Measurements from ENCODE around the gene NLRC5.
"Not testable (repeated sequence)": the region's sequence is repeated elsewhere in the genome, so short reads cannot be mapped to it uniquely, and the experiment has no call there.

NLRC5 gene

DNA sequence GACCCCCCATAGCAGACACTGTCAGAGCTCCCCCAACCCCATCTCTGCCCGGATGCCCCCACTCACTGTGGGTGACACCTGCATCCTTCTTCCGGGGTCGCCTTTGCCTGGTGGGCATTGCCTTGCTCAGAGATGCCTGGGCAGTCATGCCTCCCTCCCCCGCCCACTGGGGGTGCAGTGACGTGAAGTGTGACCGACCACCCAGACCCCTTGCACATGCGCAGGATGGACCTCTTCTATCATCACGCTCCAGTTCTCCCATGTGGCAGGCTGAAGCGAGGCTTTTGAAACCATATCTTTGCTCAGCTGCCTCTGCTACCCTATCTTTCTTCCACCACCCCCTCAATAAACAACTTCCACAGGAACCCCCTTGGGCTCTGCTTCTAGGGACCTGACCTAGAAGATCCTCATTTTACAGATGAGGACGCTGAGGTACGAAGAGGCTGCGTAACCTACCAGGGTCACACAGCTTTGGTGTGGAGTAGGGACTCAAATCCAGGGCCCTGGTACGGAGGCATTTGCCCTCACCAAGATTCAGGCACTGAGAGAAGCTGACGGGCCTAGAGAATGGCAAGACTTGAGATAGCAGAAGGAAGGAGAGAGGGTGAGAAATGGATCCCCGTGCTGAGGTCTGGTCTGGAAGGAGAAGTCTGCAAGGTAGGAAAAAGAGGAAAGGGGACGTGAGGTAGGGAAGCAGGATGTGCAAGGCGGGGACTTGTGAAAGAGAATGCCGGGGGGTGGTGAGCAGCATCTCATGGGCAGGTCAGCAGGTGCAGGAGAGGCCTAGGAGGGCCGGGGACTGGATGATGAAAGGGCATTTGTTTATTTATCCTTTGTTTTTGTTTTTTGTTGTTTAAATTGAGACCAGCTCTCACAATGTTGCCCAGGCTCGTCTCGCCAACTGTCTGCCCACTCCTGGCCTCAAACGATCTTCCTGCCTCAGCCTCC lies 14.4 kb downstream of the NLRC5 start:
- DNase-seq (ENCODE audit: low read depth), result no peak

DNA sequence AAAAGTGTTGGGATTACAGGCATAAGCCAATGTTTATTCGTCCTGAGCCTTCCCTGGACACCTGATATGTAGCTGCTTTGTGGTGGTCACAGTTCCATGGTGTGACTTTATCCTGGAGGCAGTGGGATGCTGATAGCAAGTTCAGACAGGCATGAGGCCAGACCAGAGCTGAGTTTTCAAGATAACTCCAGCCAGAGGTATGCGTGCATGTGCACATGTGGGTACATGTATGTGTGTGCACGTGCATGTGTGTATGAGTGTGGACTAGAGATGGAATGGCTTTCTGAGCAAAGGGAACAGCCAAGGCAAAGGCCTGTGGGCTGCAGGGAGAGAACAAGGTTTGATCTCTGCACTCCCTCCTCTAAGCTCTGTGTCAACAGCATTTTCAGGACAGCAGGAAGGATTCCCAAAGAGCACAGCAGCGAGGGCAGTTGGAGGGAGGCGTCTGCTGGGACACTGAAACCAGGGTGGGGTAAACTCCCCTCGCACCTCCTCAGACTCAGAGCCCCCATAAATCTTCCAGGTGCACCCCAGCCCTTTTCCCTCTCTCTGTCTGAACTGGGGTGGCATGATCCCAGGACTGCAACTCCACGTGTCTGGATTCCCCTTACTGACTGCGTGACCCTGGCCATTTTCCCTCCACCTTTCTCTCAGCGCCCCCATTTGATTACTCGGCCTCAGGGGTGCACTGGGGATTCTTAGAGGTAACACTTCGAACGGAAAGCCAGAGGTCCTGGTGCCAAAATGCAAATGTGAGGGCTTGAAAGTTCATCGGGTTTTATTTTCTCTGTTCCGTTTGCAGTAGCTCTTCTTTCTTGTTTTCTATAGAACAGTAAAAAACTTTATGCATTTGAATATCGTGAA lies 15.3 kb downstream of the NLRC5 start:
- no peak for DNase-seq (ENCODE audit: low read depth)

DNA sequence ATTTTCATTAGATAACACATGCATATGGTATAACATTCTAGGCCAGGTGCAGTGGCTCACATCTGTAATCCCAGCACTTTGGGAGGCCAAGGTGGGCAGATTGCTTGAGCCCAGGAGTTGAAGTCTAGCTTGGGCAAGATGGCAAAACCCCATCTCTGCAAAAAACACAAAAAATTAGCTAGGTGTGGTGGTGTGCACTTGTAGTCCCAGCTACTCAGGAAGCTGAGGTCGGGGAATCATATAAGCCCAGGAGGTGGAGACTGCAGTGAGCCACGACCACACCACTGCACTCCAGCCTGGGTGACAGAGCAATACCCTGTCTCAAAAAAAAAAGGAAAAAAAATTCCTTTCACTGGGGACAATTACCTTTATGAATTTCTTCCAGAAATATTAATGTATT lies 16.2 kb downstream of the NLRC5 start:
- not testable (repeated sequence) for DNase-seq (ENCODE audit: low read depth)

DNA sequence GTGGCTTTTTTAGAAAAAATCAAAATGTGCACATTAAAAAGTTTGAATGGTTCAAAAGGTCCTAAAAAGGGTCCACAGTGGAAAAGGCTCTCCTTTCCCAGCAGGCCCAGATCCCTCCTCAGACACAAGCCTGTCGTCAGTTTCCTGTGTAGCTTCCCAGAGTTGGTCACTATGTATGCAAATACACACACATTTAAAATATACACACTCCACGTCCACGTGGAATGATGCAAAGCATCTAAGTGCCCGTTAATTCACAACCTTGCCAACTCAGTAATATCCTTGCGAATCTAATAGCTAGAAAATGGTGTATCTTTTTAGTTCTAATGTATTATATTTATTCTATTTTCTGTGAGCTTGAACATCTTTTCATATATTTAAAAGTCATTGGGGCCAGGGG lies 17.7 kb downstream of the NLRC5 start:
- no peak for DNase-seq (ENCODE audit: low read depth)

DNA sequence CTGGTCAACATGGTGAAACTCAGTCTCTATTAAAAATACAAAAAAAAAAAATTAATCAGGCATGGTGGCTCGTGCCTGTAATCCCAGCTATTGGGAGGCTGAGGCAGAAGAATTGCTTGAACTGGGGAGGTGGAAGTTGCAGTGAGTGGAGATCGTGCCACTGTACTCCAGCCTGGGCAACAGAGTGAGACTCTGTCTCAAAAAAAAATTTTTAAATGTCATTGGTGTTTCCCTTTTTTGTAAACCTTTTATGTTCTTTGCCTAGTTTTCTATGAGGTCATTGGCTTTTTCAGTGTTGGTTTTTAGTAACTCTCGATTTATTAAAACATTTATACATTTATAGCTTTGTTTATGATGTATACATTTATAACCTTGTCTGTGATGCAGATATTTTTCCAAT lies 18.2 kb downstream of the NLRC5 start:
- DNase-seq (ENCODE audit: low read depth), result no peak

DNA sequence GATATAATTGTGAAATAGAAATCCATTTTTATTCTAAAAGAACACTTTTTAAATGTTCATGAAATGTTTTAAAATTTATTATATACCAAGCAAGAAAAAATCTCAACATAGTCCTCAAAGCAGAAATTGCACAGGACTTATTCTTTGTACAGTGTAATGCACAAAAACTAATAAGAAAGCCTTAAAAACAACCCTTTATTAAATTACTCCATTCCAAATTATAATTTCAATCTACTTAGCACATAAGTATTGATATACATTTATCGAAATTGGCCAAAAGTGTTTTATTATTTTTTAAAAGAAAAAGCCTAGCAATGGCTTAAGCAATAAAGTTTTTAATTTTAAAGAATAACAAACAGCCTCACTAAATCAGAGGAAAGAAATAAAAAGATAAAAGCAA lies 19.1 kb downstream of the NLRC5 start:
- no peak for DNase-seq (ENCODE audit: low read depth)

DNA sequence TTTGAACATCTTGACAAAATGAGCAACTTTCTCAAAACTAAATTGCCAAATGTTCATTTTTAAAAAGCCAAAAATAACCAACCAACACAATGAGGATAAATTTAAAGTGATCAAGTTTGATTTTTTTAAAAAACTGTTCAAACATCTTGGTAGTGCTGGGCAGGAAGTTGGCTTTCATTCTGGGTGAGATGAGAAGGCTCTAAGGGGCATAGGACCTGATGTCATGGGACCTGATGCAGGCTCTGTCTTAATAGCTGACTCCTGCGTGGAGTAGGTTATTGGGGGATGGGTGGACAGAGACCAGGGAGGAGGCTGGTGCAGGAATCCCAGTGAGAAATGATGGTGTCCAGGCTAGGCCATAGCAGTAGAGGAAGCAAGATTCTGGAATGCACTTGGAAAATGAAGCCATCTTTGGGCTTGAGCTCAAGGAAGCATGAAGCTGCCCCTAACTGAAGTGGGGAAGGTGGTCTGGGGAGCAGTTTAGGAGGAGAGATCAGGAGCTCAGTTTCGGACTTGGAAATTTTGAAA lies 20.4 kb downstream of the NLRC5 start:
- no peak for DNase-seq (ENCODE audit: low read depth)

DNA sequence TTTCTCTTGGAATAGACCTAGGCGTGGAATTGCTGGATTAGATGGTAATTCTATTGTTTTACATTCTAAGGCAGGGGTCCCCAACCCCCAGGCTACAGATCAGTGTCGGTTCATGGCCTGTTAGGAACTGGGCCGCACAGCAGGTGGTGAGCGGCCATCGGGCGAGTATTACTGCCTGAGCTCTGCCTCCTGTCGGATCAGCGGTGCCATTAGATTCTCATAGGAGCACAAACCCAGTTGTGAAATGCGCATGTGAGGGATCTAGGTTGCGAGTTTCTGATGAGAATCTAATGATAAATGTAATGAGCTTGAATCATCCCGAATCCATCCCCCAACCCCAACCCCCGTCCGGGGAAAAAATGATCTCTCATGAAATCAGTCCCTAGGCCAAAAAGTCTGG lies 23.0 kb downstream of the NLRC5 start:
- no peak for DNase-seq (ENCODE audit: low read depth)

DNA sequence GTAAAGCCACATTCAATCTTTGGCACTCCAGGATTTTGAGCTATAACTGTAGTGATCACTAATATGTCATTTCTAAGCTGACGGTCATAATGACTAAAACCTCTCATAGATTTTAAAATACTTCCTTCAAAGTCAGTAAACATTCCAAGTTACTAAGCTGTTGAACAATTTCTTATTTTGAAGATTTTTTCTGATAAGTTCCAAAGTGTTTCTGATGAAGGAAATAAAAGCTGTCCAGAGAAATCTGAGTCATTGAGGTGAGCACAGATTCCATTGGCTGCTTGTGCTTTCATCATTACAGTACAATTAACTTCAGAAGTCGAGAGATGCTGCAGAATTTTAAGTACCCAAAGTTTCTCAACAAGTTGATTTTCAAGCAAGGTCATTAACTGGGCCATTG lies 23.9 kb downstream of the NLRC5 start:
- DNase-seq (ENCODE audit: low read depth), result no peak

DNA sequence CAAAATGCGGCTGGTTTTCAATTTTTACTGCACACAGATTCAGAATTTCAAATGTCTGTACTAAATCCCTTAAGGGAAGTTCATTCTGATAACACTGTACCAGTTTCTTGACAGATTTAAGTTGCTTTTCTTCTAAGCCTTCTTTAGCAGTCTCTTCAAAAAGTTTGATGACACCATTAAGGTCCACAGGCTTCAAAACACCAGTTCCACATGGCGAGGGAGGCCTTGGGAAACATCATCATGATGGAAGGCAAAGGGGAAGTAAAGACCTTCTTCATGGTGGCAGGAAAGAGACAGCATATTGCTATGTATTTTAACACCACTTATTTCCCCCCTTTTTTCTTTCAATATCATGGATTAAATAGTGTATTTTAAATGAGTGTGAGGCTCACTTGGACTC lies 24.5 kb downstream of the NLRC5 start:
- DNase-seq (ENCODE audit: low read depth), result no peak

DNA sequence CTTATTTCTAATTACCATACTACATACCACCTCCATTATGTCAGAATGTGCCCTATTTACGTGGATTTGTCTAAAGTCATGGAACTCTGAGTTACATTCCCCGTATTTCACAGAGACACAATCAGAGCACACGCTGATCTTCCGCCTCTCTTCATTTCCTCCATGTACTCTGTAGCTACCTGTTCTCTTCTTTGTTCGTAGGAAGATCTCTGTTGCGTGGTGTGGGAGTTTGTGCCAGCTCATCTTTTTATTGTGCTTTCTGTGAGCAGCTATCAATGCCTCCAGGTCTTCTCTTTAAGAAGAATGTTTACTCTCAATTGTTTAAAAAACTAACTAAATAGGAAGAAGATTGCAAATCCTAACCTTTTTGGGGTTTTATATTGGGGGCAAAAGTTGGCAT lies 26.9 kb downstream of the NLRC5 start:
- no peak for DNase-seq (ENCODE audit: low read depth)

DNA sequence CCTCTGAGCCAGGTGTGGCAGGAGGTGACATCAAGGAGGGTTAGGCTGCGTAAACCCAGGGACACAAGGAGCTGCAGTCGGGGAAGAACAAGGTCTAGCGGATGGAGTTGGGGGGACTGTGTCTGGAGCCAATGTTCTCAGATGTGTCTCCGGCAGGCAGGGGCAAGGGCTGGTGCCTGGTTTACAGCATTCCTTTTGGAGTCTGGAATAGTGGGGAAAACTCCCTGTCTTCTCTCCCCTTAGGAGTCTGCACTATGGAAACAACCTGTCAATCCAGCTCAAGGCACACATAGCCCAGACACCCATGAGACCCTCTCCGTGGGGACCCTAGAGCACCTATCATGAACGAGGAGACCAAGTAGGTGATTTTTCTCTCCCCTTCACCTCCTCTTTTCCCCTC lies 27.5 kb downstream of the NLRC5 start:
- no peak for DNase-seq (ENCODE audit: low read depth)

DNA sequence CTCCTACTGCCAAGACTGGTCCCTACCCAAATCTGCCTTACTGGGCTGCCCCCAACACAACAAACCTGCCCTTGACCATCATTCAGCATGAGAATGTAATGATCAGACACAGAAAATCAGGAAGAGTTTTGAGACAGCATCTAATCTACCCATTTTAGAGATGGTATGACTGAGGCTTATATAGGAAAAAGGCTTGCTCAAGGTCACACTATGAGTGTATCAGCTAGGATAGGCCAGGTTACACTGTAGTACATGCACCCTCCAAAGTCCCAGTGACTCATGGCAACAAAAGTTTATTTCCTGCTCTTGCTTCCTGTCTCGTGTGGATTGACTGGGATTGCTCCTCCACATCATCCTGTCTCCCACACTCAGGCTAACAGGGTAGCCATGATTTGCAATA lies 27.9 kb downstream of the NLRC5 start:
- DNase-seq (ENCODE audit: low read depth), result no peak

DNA sequence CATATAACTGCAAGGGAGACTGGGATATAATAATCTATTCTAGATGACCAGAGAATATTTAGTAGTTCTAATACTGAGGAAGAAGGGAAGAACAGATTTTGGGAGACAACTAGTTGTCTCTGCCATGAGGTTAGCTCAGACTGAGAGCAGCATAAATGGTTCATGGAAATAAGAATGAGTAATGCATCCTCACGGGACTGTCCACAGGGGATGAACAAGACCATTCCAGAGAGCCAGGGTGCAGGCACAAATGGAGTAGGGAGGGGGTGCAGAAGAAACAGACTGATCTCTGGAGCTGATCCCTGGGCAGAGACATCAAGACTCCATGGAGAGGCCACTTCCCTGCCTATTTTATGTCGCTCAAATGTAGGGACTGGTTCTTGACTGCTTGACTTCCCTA lies 30.4 kb downstream of the NLRC5 start:
- DNase-seq (ENCODE audit: low read depth), result no peak

DNA sequence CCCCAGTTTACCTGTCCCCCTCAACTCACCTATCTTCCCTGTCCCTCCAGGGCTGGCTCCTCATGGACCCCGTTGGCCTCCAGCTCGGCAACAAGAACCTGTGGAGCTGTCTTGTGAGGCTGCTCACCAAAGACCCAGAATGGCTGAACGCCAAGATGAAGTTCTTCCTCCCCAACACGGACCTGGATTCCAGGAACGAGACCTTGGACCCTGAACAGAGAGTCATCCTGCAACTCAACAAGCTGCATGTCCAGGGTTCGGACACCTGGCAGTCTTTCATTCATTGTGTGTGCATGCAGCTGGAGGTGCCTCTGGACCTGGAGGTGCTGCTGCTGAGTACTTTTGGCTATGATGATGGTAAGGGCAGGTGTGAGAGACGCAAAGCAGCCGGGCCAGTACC lies 31.3 kb downstream of the NLRC5 start:
- DNase-seq (ENCODE audit: low read depth), result no peak

DNA sequence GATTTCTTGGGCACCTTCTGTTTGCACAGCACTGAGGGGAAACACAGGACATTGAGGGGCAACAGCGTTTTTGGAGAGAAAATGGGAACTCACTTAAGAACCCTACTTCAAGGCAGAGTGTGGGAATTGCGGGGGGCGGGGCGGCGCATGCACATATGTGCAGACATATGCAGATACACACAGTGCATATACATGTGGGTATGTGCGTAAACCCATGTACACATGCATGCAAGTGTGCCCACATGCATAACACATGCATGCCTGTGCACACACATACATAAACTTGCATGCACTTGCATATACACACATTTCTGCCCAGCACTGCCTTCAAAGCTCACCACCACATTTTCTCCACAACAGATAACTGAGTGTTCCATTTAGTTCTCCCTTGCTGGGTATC lies 32.4 kb downstream of the NLRC5 start:
- no peak for DNase-seq (ENCODE audit: low read depth)

DNA sequence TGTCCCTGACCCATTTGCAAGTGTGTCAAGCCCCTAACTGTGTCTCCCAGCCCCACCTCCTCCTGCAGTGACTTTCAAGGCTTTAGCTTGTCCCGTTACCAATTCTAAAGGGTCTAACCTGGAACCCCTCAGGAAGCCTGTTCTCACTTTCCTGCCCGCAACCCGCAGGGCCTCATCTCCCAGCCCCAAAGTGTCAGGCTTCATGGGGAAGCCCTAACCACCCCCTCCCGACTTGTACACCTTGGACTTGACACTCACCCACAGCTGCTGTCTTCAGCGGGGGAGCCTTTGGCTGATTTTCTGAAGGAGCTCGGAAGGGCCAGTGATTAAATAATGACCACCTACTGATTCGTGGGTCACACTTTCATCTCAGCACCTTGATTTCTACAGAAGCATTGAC lies 33.1 kb downstream of the NLRC5 start:
- DNase-seq (ENCODE audit: low read depth), result no peak

DNA sequence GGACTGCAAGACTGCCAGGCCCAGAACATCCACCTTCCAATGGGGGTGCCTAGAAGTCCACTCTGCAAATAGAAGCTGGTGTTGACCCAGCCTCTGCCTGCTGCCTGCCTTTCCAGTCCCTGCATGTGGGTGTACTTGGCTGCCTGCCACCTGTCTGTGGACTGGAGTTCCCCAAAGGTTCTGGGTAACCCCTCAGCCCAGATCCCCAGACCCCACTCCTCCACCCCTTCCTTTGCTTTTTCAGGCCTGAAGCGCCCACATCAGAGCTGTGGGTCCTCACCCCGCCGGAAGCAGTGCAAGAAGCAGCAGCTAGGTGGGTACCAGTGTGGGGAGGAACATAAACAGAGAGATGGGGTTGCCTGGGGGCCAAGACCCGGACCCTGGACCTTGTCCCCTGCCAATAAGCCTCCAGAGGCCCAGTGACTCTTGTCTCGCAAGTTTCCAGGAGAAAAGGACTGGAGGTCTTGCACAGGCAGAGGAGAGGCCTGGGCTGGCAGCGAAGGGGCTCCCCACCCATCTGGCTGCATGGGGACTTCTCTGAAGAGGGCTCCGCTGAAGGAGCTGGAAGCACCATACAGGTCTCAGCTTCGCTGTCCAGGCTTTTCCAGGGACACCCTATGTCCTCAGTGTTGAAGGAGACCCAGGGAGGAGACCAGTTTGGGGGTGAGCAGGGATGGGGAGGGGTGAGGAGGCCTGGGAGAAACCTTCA lies 34.3 kb downstream of the NLRC5 start:
- peak; percentile 60 for DNase-seq (ENCODE audit: low read depth)

DNA sequence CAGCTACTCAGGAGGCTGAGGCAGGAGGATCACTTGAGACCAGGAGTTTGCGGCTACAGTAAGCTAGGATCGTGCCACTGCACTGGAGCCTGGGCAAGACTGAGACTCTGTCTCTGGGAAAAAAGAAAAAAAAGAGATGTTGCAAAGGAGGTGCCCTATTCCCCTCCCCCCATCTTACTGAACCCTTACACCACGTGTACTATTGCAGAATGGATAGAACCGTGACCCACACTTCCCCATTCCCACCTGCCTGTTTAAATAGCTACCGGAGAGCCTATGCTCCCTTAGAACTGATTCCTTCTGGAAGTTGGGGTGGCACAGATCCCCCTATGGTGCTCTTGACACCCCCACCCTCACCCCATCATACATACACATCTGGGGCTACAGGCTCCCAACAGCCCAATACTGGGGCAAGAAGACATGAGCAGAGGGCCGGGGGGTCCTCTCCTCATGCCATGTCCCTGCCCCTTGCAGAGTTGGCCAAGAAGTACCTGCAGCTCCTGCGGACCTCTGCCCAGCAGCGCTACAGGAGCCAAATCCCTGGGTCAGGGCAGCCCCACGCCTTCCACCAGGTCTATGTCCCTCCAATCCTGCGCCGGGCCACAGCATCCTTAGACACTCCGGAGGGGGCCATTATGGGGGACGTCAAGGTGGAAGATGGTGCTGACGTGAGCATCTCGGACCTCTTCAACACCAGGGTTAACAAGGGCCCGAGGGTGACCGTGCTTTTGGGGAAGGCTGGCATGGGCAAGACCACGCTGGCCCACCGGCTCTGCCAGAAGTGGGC lies 35.7 kb downstream of the NLRC5 start:
- no peak for DNase-seq (ENCODE audit: low read depth)

DNA sequence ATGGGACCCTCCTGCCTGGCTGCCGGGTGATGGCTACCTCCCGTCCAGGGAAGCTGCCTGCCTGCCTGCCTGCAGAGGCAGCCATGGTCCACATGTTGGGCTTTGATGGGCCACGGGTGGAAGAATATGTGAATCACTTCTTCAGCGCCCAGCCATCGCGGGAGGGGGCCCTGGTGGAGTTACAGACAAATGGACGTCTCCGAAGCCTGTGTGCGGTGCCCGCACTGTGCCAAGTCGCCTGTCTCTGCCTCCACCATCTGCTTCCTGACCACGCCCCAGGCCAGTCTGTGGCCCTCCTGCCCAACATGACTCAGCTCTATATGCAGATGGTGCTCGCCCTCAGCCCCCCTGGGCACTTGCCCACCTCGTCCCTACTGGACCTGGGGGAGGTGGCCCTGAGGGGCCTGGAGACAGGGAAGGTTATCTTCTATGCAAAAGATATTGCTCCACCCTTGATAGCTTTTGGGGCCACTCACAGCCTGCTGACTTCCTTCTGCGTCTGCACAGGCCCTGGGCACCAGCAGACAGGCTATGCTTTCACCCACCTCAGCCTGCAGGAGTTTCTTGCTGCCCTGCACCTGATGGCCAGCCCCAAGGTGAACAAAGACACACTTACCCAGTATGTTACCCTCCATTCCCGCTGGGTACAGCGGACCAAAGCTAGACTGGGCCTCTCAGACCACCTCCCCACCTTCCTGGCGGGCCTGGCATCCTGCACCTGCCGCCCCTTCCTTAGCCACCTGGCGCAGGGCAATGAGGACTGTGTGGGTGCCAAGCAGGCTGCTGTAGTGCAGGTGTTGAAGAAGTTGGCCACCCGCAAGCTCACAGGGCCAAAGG lies 36.8 kb downstream of the NLRC5 start:
- no peak for DNase-seq (ENCODE audit: low read depth)

DNA sequence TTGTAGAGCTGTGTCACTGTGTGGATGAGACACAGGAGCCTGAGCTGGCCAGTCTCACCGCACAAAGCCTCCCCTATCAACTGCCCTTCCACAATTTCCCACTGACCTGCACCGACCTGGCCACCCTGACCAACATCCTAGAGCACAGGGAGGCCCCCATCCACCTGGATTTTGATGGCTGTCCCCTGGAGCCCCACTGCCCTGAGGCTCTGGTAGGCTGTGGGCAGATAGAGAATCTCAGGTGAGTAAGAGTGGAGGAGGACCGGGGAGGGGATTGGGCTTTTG lies 37.4 kb downstream of the NLRC5 start:
- DNase-seq (ENCODE audit: low read depth), result no peak

All from T follicular helper cell (primary cell).